Mesendoderm (in vitro differentiated cells): ENCODE measurements around the gene EEPD1. TPM values are rescaled to one million over a fixed set of nuclear protein-coding genes. Genes with fewer than 3 reads are reported as not detected.

Source experiments
- DNase-seq: peaks from one replicate; pipeline ENCODE4 v3.0.0; 2013
- H2AK5ac ChIP-seq: 2 replicates; pipeline ENCODE4 v1.6.1; 2013; ENCODE audit warnings: low read length, inconsistent platforms
- H2BK120ac ChIP-seq: 2 replicates; pipeline ENCODE4 v1.6.1; 2013; ENCODE audit warnings: low read depth, mild to moderate bottlenecking, low read length, moderate library complexity, mixed read lengths
- H2BK15ac ChIP-seq: replicated peaks from 2 replicates; pipeline ENCODE4 v1.6.1; 2013; ENCODE audit warnings: low read depth, mild to moderate bottlenecking, moderate library complexity
- H2BK5ac ChIP-seq: 2 replicates; pipeline ENCODE4 v1.6.1; 2013; ENCODE audit warnings: low read length, inconsistent platforms
- H3K18ac ChIP-seq: 2 replicates; pipeline ENCODE4 v1.6.1; 2013; ENCODE audit warnings: mild to moderate bottlenecking, low read length, mixed read lengths
- H3K23ac ChIP-seq: one replicate; pipeline ENCODE4 v1.6.1; 2013; ENCODE audit warnings: low read length
- H3K27ac ChIP-seq: 2 replicates; pipeline ENCODE4 v1.5.1; 2013; ENCODE audit warnings: low read depth, mild to moderate bottlenecking, inconsistent platforms, low read length, moderate library complexity
- H3K27me3 ChIP-seq: 2 replicates; pipeline ENCODE4 v1.6.1; 2013; ENCODE audit warnings: low read length, control low read depth, mild to moderate bottlenecking, inconsistent platforms; ENCODE audit not compliant: insufficient read depth, poor library complexity
- H3K36me3 ChIP-seq: 2 replicates; pipeline ENCODE4 v1.6.1; 2013; ENCODE audit warnings: low read length, inconsistent platforms; ENCODE audit not compliant: control insufficient read depth, insufficient read depth
- H3K4ac ChIP-seq: one replicate; pipeline ENCODE4 v1.6.1; 2013; ENCODE audit warnings: low read depth, mild to moderate bottlenecking, low read length, moderate library complexity
- H3K4me1 ChIP-seq: 2 replicates; pipeline ENCODE4 v1.6.1; 2013; ENCODE audit warnings: low read depth, low read length, inconsistent platforms; ENCODE audit not compliant: control insufficient read depth
- H3K4me2 ChIP-seq: 2 replicates; pipeline ENCODE4 v1.6.1; 2013; ENCODE audit warnings: low read length
- H3K4me3 ChIP-seq: 2 replicates; pipeline ENCODE4 v1.5.1; 2013; ENCODE audit warnings: mild to moderate bottlenecking, low read length
- H3K56ac ChIP-seq: one replicate; pipeline ENCODE4 v1.6.1; 2013; ENCODE audit warnings: low read length
- H3K79me1 ChIP-seq: 2 replicates; pipeline ENCODE4 v1.6.1; 2013; ENCODE audit warnings: low read length, inconsistent platforms
- H3K79me2 ChIP-seq: 2 replicates; pipeline ENCODE4 v1.6.1; 2013; ENCODE audit warnings: mild to moderate bottlenecking, low read length; ENCODE audit not compliant: control insufficient read depth, insufficient read depth
- H3K9ac ChIP-seq: 2 replicates; pipeline ENCODE4 v1.6.1; 2013; ENCODE audit warnings: low read length, inconsistent platforms
- H4K5ac ChIP-seq: one replicate; pipeline ENCODE4 v1.6.1; 2013; ENCODE audit warnings: low read length
- H4K8ac ChIP-seq: one replicate; pipeline ENCODE4 v1.6.1; 2013; ENCODE audit warnings: low read depth, mild to moderate bottlenecking, control low read depth, low read length, moderate library complexity
- WGBS: extraction: QIAGEN DNeasy Blood & Tissue Kit; methylation state at CpG from one replicate; pipeline ENCODE4 v1.1.7; 2013; ENCODE audit warnings: low lambda C conversion rate, missing lambda C conversion rate; ENCODE audit not compliant: insufficient coverage; ENCODE audit errors: extremely low coverage; 5-methylcytosine and 5-hydroxymethylcytosine counted together
- small RNA-seq: library from polyadenylated mRNA; stranded (forward); fragments of <200 nt; extraction: miRNeasy Mini kit (QIAGEN cat#:217004); gene quantifications from one replicate; pipeline ENCODE3, GENCODE V24; 2013; ENCODE audit not compliant: insufficient read depth

EEPD1 gene

DNA sequence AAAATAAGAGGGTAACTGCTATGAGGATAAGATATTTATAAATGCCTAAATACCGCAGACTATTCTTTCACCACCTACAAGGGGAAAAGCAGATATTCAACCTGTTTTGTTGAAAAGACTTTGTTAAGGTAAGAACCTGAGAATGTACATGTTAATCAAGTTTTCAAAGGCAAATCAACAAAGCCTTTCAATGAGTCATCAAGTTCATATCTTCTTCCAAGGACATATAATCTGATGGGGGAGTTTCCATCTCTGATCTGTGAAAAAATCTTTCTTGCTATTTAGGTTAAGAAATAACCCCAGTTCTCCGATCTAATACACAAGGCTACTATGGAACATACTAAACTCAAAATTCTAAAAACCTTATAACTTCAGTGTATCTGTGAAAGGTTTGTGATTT, 196.6 kb downstream of the EEPD1 start:
- no peak overlapping the region for H2BK15ac ChIP-seq
- H3K18ac ChIP-seq, result no peak overlapping the region

More for the DNA sequence above, 196.6 kb downstream of the EEPD1 start:
- Histone ChIP-seq H3K4me3 (no peak overlapping the region), H3K23ac (no peak overlapping the region), H3K4ac (no peak overlapping the region), H3K36me3 (no peaks in the 10 kb centered on the region), H2BK120ac (no peak overlapping the region), H3K4me1 (no peaks in the 10 kb centered on the region), H4K8ac (no peak overlapping the region), H3K56ac (no peak overlapping the region), H2AK5ac (no peak overlapping the region), H4K5ac (no peak overlapping the region), H3K27ac (no peak overlapping the region), H3K4me2 (no peak overlapping the region), H2BK5ac (no peak overlapping the region), H3K9ac (no peak overlapping the region), H3K79me2 (no peaks in the 10 kb centered on the region), H3K27me3 (no peaks in the 10 kb centered on the region), H3K79me1 (no peaks in the 10 kb centered on the region)
- DNase-seq, result no peak
- no CpG with 5 or more reads among the region's 2 CpGs for WGBS

Small RNA genes lying within 50 kb of the gene (small RNA-seq; reads per million reads assigned to genes)
- gene AC006960.1 (not detected), gene AC007327.1 (not detected), gene RF00019 (not detected)
